H1 (cell line): ENCODE measurements around the gene MBD4. TPM values are rescaled to one million over a fixed set of nuclear protein-coding genes. Genes with fewer than 3 reads are reported as not detected.
"Not testable (repeated sequence)": the region's sequence is repeated elsewhere in the genome, so short reads cannot be mapped to it uniquely, and the experiment has no call there.

Experiments
- CTCF ChIA-PET: fragments of 300-600 bp; sonication (Branson Sonifier 250); formaldehyde crosslinking; loops from one replicate; lab custom pipeline; 2021; ENCODE audit not compliant: partially characterized antibody; lab: Charles Lee
- POLR2A ChIA-PET: fragments of 300-600 bp; sonication (Branson Sonifier 250); formaldehyde crosslinking; loops from one replicate; lab custom pipeline; 2021; ENCODE audit warnings: inconsistent platforms; ENCODE audit not compliant: partially characterized antibody; lab: Charles Lee
- DNase-seq, 2 experiments: peaks; one replicate each; pipeline versions ENCODE4 v3.0.0 to v3.0.0-alpha.2; 2010 to 2022; ENCODE audit warnings: low spot score in 2 of 2, low read depth in 1 of 2, mixed read lengths in 1 of 2
- FAIRE-seq: peaks from 2 replicates; lab custom pipeline; 2011; peaks lifted over from hg19 to GRCh38; lab: Jason Lieb, UNC
- H2AFZ ChIP-seq: 2 replicates; pipeline ENCODE4 v1.8.1; 2012; ENCODE audit warnings: low read length, inconsistent platforms
- H2AK5ac ChIP-seq: 2 replicates; pipeline ENCODE4 v1.6.1; 2013; ENCODE audit warnings: low read depth, low read length
- H2BK120ac ChIP-seq: replicated peaks from 2 replicates; pipeline ENCODE3; 2013; ENCODE audit warnings: low read depth, low read length, inconsistent platforms
- H2BK12ac ChIP-seq: 2 replicates; pipeline ENCODE4 v1.6.1; 2013; ENCODE audit warnings: low read depth, low read length
- H2BK15ac ChIP-seq: 2 replicates; pipeline ENCODE4 v1.6.1; 2013; ENCODE audit warnings: low read length
- H2BK20ac ChIP-seq: 2 replicates; pipeline ENCODE4 v1.6.1; 2013; ENCODE audit warnings: low read length
- H2BK5ac ChIP-seq: 2 replicates; pipeline ENCODE4 v1.6.1; 2013; ENCODE audit warnings: low read depth, low read length
- H3K14ac ChIP-seq: 2 replicates; pipeline ENCODE4 v1.6.1; 2013; ENCODE audit warnings: inconsistent platforms; ENCODE audit not compliant: insufficient read length
- H3K18ac ChIP-seq: 2 replicates; pipeline ENCODE4 v1.6.1; 2013; ENCODE audit warnings: low read length; ENCODE audit errors: extremely low read depth
- H3K23ac ChIP-seq: 2 replicates; pipeline ENCODE4 v1.6.1; 2013; ENCODE audit warnings: inconsistent platforms; ENCODE audit not compliant: insufficient read length
- H3K23me2 ChIP-seq: 2 replicates; pipeline ENCODE4 v1.6.1; 2013; ENCODE audit warnings: low read depth, low read length
- H3K27ac ChIP-seq: 2 replicates; pipeline ENCODE4 v1.6.1; 2011; ENCODE audit warnings: low read depth, low read length, inconsistent platforms
- H3K27me3 ChIP-seq, 4 experiments: replicated peaks in 1 of 4; 1 replicate in 1 of 4; 2 replicates in 3 of 4; pipeline versions ENCODE4 v1.6.1 to v1.8.1; 2011 to 2013; ENCODE audit warnings: low read length in 3 of 4, mild to moderate bottlenecking in 3 of 4, inconsistent platforms in 2 of 4, mixed read lengths in 2 of 4, moderate library complexity in 1 of 4; ENCODE audit not compliant: control insufficient read depth in 3 of 4, insufficient read depth in 3 of 4; ENCODE audit errors: extremely low read depth in 1 of 4
- H3K36me3 ChIP-seq, 4 experiments: 2 replicates each; pipeline versions ENCODE4 v1.6.1 to v1.8.1; 2011 to 2013; ENCODE audit warnings: mild to moderate bottlenecking in 4 of 4, low read length in 3 of 4, moderate library complexity in 2 of 4, control low read depth in 1 of 4, inconsistent platforms in 1 of 4; ENCODE audit not compliant: insufficient read depth in 4 of 4, control insufficient read depth in 2 of 4
- H3K4ac ChIP-seq: replicated peaks from 2 replicates; pipeline ENCODE3; 2013; ENCODE audit warnings: low read length, low read depth, mixed read lengths, inconsistent platforms; ENCODE audit not compliant: insufficient read length
- H3K4me1 ChIP-seq, 4 experiments: replicated peaks in 1 of 4; 1 replicate in 1 of 4; 2 replicates in 3 of 4; pipeline versions ENCODE4 v1.6.1 to v1.8.1; 2011 to 2013; ENCODE audit warnings: low read length in 3 of 4, inconsistent platforms in 2 of 4, mixed read lengths in 1 of 4; ENCODE audit not compliant: insufficient read depth in 4 of 4, control insufficient read depth in 3 of 4
- H3K4me2 ChIP-seq, 2 experiments: 2 replicates each; pipeline versions ENCODE4 v1.6.1 to v1.8.1; 2011 to 2013; ENCODE audit warnings: low read depth in 2 of 2, low read length in 2 of 2, control low read depth in 1 of 2, inconsistent platforms in 1 of 2, mild to moderate bottlenecking in 1 of 2; ENCODE audit not compliant: insufficient read depth in 1 of 2
- H3K4me3 ChIP-seq, 4 experiments: fragments of 200-600, 300-600 bp in 1 of 4; sonication (generic), shearing (Covaris generic), sonication (Bioruptor Twin) in 1 of 4; 2 replicates each; pipeline versions ENCODE4 v1.5.1 to v1.8.1; 2011 to 2016; ENCODE audit warnings: low read length in 4 of 4, low read depth in 3 of 4, control low read depth in 2 of 4, inconsistent platforms in 2 of 4, mild to moderate bottlenecking in 2 of 4, mixed read lengths in 1 of 4, moderate library complexity in 1 of 4; ENCODE audit not compliant: insufficient read depth in 2 of 4; ENCODE audit errors: extremely low read depth in 1 of 4
- H3K56ac ChIP-seq: replicated peaks from 2 replicates; pipeline ENCODE3; 2013; ENCODE audit warnings: low read depth, mild to moderate bottlenecking, mixed read lengths, low read length, inconsistent platforms; ENCODE audit not compliant: insufficient read length
- H3K79me1 ChIP-seq: 2 replicates; pipeline ENCODE4 v1.6.1; 2013; ENCODE audit warnings: low read depth, low read length, control low read depth
- H3K79me2 ChIP-seq, 2 experiments: 2 replicates each; pipeline versions ENCODE4 v1.6.1 to v1.8.1; 2012 to 2013; ENCODE audit warnings: low read length in 2 of 2, mild to moderate bottlenecking in 2 of 2, inconsistent platforms in 1 of 2; ENCODE audit not compliant: insufficient read depth in 2 of 2, control insufficient read depth in 1 of 2
- H3K9ac ChIP-seq, 4 experiments: replicated peaks in 1 of 4; 1 replicate in 1 of 4; 2 replicates in 3 of 4; pipeline versions ENCODE4 v1.6.1 to v1.8.1; 2011 to 2013; ENCODE audit warnings: low read depth in 3 of 4, low read length in 3 of 4, control low read depth in 2 of 4, mild to moderate bottlenecking in 2 of 4, moderate library complexity in 2 of 4, inconsistent platforms in 1 of 4; ENCODE audit errors: extremely low read depth in 1 of 4
- H3K9me3 ChIP-seq, 2 experiments: 2 replicates each; pipeline versions ENCODE4 v1.6.1 to v1.8.1; 2012 to 2013; ENCODE audit warnings: mild to moderate bottlenecking in 2 of 2, moderate library complexity in 2 of 2, control low read depth in 1 of 2, inconsistent platforms in 1 of 2, low read depth in 1 of 2, low read length in 1 of 2, mixed read lengths in 1 of 2; ENCODE audit not compliant: insufficient read depth in 2 of 2
- H4K20me1 ChIP-seq, 2 experiments: replicated peaks in 1 of 2; 2 replicates each; pipeline versions ENCODE3 to v1.8.1; 2011 to 2013; ENCODE audit warnings: inconsistent platforms in 2 of 2, low read length in 2 of 2, mild to moderate bottlenecking in 1 of 2; ENCODE audit not compliant: insufficient read depth in 2 of 2, control insufficient read depth in 1 of 2
- H4K5ac ChIP-seq: 2 replicates; pipeline ENCODE4 v1.6.1; 2013; ENCODE audit warnings: low read length, low read depth, mixed read lengths, inconsistent platforms; ENCODE audit not compliant: insufficient read length
- H4K8ac ChIP-seq: 2 replicates; pipeline ENCODE4 v1.8.0; 2013; ENCODE audit warnings: mild to moderate bottlenecking, moderate library complexity, low read length, inconsistent platforms; ENCODE audit not compliant: insufficient read depth; ENCODE audit errors: extremely low read depth
- H4K91ac ChIP-seq: replicated peaks from 2 replicates; pipeline ENCODE3; 2013; ENCODE audit warnings: low read length, mixed read lengths, inconsistent platforms; ENCODE audit not compliant: insufficient read length
- WGBS, 2 experiments: shearing (Covaris generic) in 1 of 2; methylation state at CpG; one replicate each; pipeline versions ENCODE4 v1.1.6 to v1.1.7; 2013 to 2015; ENCODE audit warnings: low lambda C conversion rate in 2 of 2, mixed read lengths in 2 of 2, inconsistent platforms in 1 of 2, low coverage in 1 of 2, missing lambda C conversion rate in 1 of 2; ENCODE audit not compliant: insufficient replicate concordance in 2 of 2, insufficient coverage in 1 of 2, insufficient read length in 1 of 2; ENCODE audit errors: extremely low coverage in 1 of 2, missing lambda C conversion rate in 1 of 2; 5-methylcytosine and 5-hydroxymethylcytosine counted together
- polyA plus RNA-seq, 7 experiments: library from polyadenylated mRNA; depleted of rRNA in 3 of 7; stranded (reverse) in 5 of 7; unstranded in 2 of 7; fragments of >200 nt in 5 of 7; fragments of 200-250 nt in 2 of 7; gene quantifications; 1 replicate in 5 of 7; 2 replicates in 1 of 7; 4 replicates in 1 of 7; pipeline versions ENCODE4 v1.2.1 to v1.2.3, GENCODE V29; 2011 to 2013; ENCODE audit warnings: missing spikeins in 2 of 7, mixed read lengths in 2 of 7
- total RNA-seq: library from RNA; stranded (reverse); fragmentation: NEBNext Ultra II Directional; extraction: Animal tissue kit (Norgen Biotek cat#: 25700); gene quantifications from 2 replicates; pipeline ENCODE4 v1.2.1, GENCODE V29; 2021

MBD4 gene
- total and polyA plus RNA-seq, 2 of the 8 experiments (the other 6 are each of a cell fraction or from before 2014, with no cell fraction given), result 11.2 to 35.8 TPM

DNA sequence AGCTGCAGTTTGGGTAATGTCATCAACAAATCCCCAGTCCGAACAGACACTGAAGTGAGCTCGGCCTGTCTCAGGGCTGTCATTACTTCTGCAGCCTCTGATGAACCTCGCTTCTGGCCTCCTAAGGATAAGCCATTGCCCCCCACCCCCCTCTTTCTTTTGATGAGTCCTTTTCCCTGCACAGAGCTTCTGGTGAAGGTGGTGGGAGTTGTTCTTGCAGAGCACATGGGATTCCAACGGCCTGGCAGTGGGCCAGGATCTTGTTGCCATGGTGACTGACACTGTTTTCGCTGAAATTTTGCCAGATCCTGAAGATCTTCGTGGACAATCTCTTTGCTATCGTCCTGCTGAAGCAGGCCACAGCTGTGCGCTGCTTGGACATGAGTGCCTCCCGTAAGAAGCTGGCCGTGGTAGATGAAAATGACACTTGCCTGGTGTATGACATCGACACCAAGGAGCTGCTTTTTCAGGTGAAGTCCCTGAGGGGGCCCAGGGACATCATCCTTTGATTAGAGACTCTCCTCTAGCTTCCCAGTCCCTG, 41.5 kb upstream of the MBD4 start:
- H2BK5ac ChIP-seq, H3K23me2 ChIP-seq, H3K27me3 ChIP-seq, H3K9me3 ChIP-seq, H3K23ac ChIP-seq, H2BK120ac ChIP-seq, H2BK12ac ChIP-seq, H3K4me2 ChIP-seq, H4K5ac ChIP-seq, H3K9ac ChIP-seq, H3K18ac ChIP-seq, FAIRE-seq, DNase-seq, H2AK5ac ChIP-seq, H3K79me1 ChIP-seq, H2AFZ ChIP-seq, H3K4me1 ChIP-seq, H4K20me1 ChIP-seq, H3K4me3 ChIP-seq, H3K27ac ChIP-seq, H2BK15ac ChIP-seq, H3K14ac ChIP-seq, H4K91ac ChIP-seq, H4K8ac ChIP-seq, H2BK20ac ChIP-seq, H3K79me2 ChIP-seq, H3K4ac ChIP-seq, H3K56ac ChIP-seq: not testable (repeated sequence)
- CTCF ChIA-PET, result interaction anchor here (0.6 to 3.8 kb wide), 12 partner anchors 9 to 461 kb away, joined by 3 to 12 read pairs (median 4); no protein-coding TSS in a partner anchor
- peaks cover 4 to 18% (median 10%) of the 10 kb centered on the region in 4 experiments; a peak in 6 of 8 replicates for H3K36me3 ChIP-seq
- POLR2A ChIA-PET, result interaction anchor here (1.0 to 1.2 kb wide), 3 partner anchors 10 to 165 kb away, joined by 3 read pairs; no protein-coding TSS in a partner anchor
- WGBS, 2 experiments, result 85% methylated on average over 4 of the region's 11 CpGs; no CpG with 5 or more reads in 1 of the 2 experiments
